Right atrium auricular region (tissue), 2 donors: Measurements from ENCODE around the gene ELMO1. TPM values are rescaled to one million over a fixed set of nuclear protein-coding genes. Genes with fewer than 3 reads are reported as not detected.

Source experiments
- DNase-seq: peaks from one replicate; pipeline ENCODE4 v3.0.0-alpha.2; 2019; ENCODE audit warnings: low spot score
- H3K27ac ChIP-seq, 2 donors: fragments of 200-600 bp; sonication (generic); 1 replicate in 1 of 2; 2 replicates in 1 of 2; pipeline ENCODE4 v1.5.1; 2016 to 2019
- H3K27me3 ChIP-seq, 2 donors: fragments of 200-600 bp; sonication (generic); one replicate each; pipeline versions ENCODE4 v1.5.1 to v1.6.0; 2017 to 2019
- H3K36me3 ChIP-seq: fragments of 200-600 bp; sonication (generic); one replicate; pipeline ENCODE4 v1.5.1; 2016
- H3K4me1 ChIP-seq, 2 donors: fragments of 200-600 bp; sonication (generic); one replicate each; pipeline versions ENCODE4 v1.5.1 to v1.6.0; 2017 to 2019
- H3K4me3 ChIP-seq, 2 donors: fragments of 200-600 bp; sonication (generic); 1 replicate in 1 of 2; 2 replicates in 1 of 2; pipeline ENCODE4 v1.5.1; 2017 to 2019; ENCODE audit warnings: mild to moderate bottlenecking in 1 of 2, moderate library complexity in 1 of 2
- H3K9me3 ChIP-seq, 2 donors: fragments of 200-600 bp; sonication (generic); one replicate each; pipeline ENCODE4 v1.5.1; 2019
- CTCF ChIP-seq, 2 donors: fragments of 200-600 bp; sonication (generic); IDR thresholded peaks; one replicate each; pipeline ENCODE4 v1.5.1; 2019; ENCODE audit warnings: antibody characterized with exemption in 2 of 2
- total RNA-seq, 2 donors: library from RNA; depleted of rRNA; stranded (reverse); fragments of >200 nt; gene quantifications; one replicate each; pipeline ENCODE4 v1.1.0, GENCODE V29; 2016

Gene ELMO1
- total RNA-seq, 2 donors from 2014 or later: 24.4 to 45.1 TPM

GRCh38 chr7:37111459-37111858 lies 337.2 kb downstream of the ELMO1 start:
- Histone ChIP-seq H3K36me3 (no peaks in the 10 kb centered on the region), H3K4me1 (no peaks in the 10 kb centered on the region), H3K27me3 (no peaks in the 10 kb centered on the region), H3K27ac (no peak overlapping the region), H3K9me3 (no peaks in the 10 kb centered on the region), H3K4me3 (no peak overlapping the region)
- no peak for TF ChIP-seq CTCF (IDR thresholded peaks at IDR 0.05)
- DNase-seq: no peak

GRCh38 chr7:37110660-37111424 lies 337.8 kb downstream of the ELMO1 start:
- no peak for TF ChIP-seq CTCF (IDR thresholded peaks at IDR 0.05)
- Histone ChIP-seq H3K36me3 (no peaks in the 10 kb centered on the region), H3K4me1 (no peaks in the 10 kb centered on the region), H3K27me3 (no peaks in the 10 kb centered on the region), H3K27ac (no peak overlapping the region), H3K4me3 (no peak overlapping the region), H3K9me3 (no peaks in the 10 kb centered on the region)
- DNase-seq: no peak

- Histone ChIP-seq H3K4me1 (no peaks in the 10 kb centered on the region), H3K4me3 (no peak overlapping the region), H3K9me3 (no peaks in the 10 kb centered on the region), H3K27me3 (no peaks in the 10 kb centered on the region), H3K27ac (no peak overlapping the region), H3K36me3 (no peaks in the 10 kb centered on the region)
- DNase-seq: no peak
- TF ChIP-seq CTCF (IDR thresholded peaks at IDR 0.05): no peak
Measured at GRCh38 chr7:37109843-37110242, 338.8 kb downstream of the ELMO1 start.

GRCh38 chr7:37109016-37109683 lies 339.5 kb downstream of the ELMO1 start:
- Histone ChIP-seq H3K4me1 (no peaks in the 10 kb centered on the region), H3K9me3 (no peaks in the 10 kb centered on the region), H3K36me3 (no peaks in the 10 kb centered on the region), H3K27ac (no peak overlapping the region), H3K4me3 (no peak overlapping the region), H3K27me3 (no peaks in the 10 kb centered on the region)
- no peak for TF ChIP-seq CTCF (IDR thresholded peaks at IDR 0.05)
- no peak for DNase-seq

GRCh38 chr7:37108615-37109014 lies 340.0 kb downstream of the ELMO1 start:
- H3K27ac ChIP-seq: no peak overlapping the region
- no peaks in the 10 kb centered on the region for H3K9me3 ChIP-seq
- no peak for TF ChIP-seq CTCF (IDR thresholded peaks at IDR 0.05)

More at GRCh38 chr7:37108615-37109014, 340.0 kb downstream of the ELMO1 start:
- Histone ChIP-seq H3K27me3 (no peaks in the 10 kb centered on the region), H3K4me1 (no peaks in the 10 kb centered on the region), H3K4me3 (no peak overlapping the region), H3K36me3 (no peaks in the 10 kb centered on the region)
- no peak for DNase-seq
